Measurements from ENCODE around the gene DUSP22.

The DUSP22 gene

DNA sequence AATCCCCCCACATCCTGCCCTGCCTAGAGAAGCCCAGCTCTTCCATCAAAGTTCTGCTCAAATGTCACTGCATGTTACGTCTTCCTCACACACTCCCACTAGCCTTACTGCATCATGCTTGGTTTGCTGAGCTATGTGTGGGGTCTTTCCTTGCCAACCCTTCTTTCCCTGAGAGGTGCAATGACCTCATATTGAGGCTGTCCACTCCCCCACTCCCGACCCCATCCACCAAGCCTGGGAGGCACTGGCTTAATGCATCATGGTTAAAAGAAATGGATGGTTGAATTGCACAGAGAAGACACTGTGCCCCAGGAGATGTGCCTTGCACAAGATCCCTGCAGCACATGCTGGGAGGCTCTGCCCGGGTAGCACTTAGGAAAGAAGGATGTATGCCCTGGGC lies 91.6 kb downstream of the DUSP22 start:
- H3K4me1 ChIP-seq (ENCODE audit: control insufficient read depth, low read length), result no peaks in the 10 kb centered on the region
- no peak overlapping the region for H3K27ac ChIP-seq (ENCODE audit: low read depth, low read length)
- H3K4me3 ChIP-seq (ENCODE audit: low read length), result no peak overlapping the region
- no peaks in the 10 kb centered on the region for H4K20me1 ChIP-seq (ENCODE audit: control insufficient read depth, insufficient read depth, low read depth, low read length)
- no peaks in the 10 kb centered on the region for H3K79me2 ChIP-seq (ENCODE audit: control insufficient read depth, low read length)
- no peaks in the 10 kb centered on the region for H3K9me2 ChIP-seq (replicated peaks; ENCODE audit: control insufficient read depth, low read length)
- TF ChIP-seq, protein P1, sequence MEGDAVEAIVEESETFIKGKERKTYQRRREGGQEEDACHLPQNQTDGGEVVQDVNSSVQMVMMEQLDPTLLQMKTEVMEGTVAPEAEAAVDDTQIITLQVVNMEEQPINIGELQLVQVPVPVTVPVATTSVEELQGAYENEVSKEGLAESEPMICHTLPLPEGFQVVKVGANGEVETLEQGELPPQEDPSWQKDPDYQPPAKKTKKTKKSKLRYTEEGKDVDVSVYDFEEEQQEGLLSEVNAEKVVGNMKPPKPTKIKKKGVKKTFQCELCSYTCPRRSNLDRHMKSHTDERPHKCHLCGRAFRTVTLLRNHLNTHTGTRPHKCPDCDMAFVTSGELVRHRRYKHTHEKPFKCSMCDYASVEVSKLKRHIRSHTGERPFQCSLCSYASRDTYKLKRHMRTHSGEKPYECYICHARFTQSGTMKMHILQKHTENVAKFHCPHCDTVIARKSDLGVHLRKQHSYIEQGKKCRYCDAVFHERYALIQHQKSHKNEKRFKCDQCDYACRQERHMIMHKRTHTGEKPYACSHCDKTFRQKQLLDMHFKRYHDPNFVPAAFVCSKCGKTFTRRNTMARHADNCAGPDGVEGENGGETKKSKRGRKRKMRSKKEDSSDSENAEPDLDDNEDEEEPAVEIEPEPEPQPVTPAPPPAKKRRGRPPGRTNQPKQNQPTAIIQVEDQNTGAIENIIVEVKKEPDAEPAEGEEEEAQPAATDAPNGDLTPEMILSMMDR (IDR thresholded peaks at IDR 0.05; ENCODE audit: low read depth, low read length, poor library complexity, severe bottlenecking), result no peak
- TF ChIP-seq EZH2phosphoT487 (IDR thresholded peaks at IDR 0.05; ENCODE audit: borderline replicate concordance, low read length), result no peak
- H3K27me3 ChIP-seq (ENCODE audit: control insufficient read depth, low read length), result peaks cover 13% of the 10 kb centered on the region
- H3K36me3 ChIP-seq (ENCODE audit: control insufficient read depth, low read length), result no peaks in the 10 kb centered on the region
- H3F3A ChIP-seq (ENCODE audit: control insufficient read depth, insufficient read depth), result no peaks in the 10 kb centered on the region
- no peak overlapping the region for H3K4me2 ChIP-seq (ENCODE audit: low read length)
- no peaks in the 10 kb centered on the region; the same call in 1 of the 2 replicates for H3K9me3 ChIP-seq (ENCODE audit: control insufficient read depth, insufficient read depth, low read length)

DNA sequence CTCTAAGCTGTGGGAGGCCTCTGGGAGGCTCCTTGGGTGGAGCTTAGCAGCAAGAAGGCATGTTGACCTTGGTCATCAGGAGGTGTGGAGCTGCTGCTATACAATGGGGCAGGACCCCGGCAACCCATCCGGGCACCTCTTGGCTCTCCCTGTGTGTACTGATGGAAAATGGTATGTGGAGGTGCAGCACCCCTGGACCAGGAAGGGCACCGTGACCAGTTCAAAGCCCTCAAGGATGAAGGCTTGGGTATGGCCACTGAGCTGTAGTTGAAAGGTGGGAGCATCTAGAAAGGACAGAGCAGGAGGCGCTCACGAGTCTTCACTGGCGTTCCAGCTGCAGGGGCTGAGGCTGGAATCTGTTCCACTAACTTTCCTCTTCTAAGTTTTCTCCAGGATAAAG lies 92.6 kb downstream of the DUSP22 start:
- no peaks in the 10 kb centered on the region for H3K36me3 ChIP-seq (ENCODE audit: control insufficient read depth, low read length)
- TF ChIP-seq, protein P1 (IDR thresholded peaks at IDR 0.05; ENCODE audit: low read depth, low read length, poor library complexity, severe bottlenecking), result no peak
- no peak for TF ChIP-seq EZH2phosphoT487 (IDR thresholded peaks at IDR 0.05; ENCODE audit: borderline replicate concordance, low read length)

DNA sequence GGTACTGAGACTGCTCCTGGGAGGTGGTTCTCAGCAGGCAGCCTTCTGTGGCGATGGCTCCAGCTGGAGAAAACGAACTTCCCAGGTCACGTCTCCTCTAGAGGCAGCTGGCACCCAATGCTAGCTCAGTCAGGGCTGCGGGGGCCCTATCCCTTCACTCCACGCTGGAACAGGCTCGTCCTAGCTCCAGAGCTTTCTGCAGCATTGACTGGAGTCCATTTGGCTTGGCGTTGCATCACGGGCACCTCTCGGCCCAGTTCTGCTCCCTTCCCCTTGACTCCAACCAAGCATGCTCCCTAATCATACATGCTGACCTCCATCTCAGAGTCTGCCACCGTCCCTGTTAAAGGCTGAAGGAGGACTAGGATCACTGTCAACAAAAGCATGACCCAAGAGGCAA lies 93.3 kb downstream of the DUSP22 start:
- Histone ChIP-seq H3K36me3 (ENCODE audit: control insufficient read depth, low read length) (no peaks in the 10 kb centered on the region), H3K79me2 (ENCODE audit: control insufficient read depth, low read length) (no peaks in the 10 kb centered on the region), H3F3A (ENCODE audit: control insufficient read depth, insufficient read depth) (no peaks in the 10 kb centered on the region), H3K9me3 (ENCODE audit: control insufficient read depth, insufficient read depth, low read length) (no peaks in the 10 kb centered on the region; the same call in 1 of the 2 replicates), H4K20me1 (ENCODE audit: control insufficient read depth, insufficient read depth, low read depth, low read length) (no peaks in the 10 kb centered on the region), H3K27me3 (ENCODE audit: control insufficient read depth, low read length) (peaks cover 31% of the 10 kb centered on the region), H3K4me3 (ENCODE audit: low read length) (no peak overlapping the region), H3K9me2 (replicated peaks; ENCODE audit: control insufficient read depth, low read length) (no peaks in the 10 kb centered on the region), H3K4me1 (ENCODE audit: control insufficient read depth, low read length) (no peaks in the 10 kb centered on the region), H3K27ac (ENCODE audit: low read depth, low read length) (no peak overlapping the region), H3K4me2 (ENCODE audit: low read length) (no peak overlapping the region)
- TF ChIP-seq EZH2phosphoT487 (IDR thresholded peaks at IDR 0.05; ENCODE audit: borderline replicate concordance, low read length), result no peak
- TF ChIP-seq, protein P1 (IDR thresholded peaks at IDR 0.05; ENCODE audit: low read depth, low read length, poor library complexity, severe bottlenecking), result no peak

More for the DNA sequence above, 92.6 kb downstream of the DUSP22 start:
- Histone ChIP-seq H3K27me3 (ENCODE audit: control insufficient read depth, low read length) (peaks cover 24% of the 10 kb centered on the region), H3K79me2 (ENCODE audit: control insufficient read depth, low read length) (no peaks in the 10 kb centered on the region), H3K9me3 (ENCODE audit: control insufficient read depth, insufficient read depth, low read length) (no peaks in the 10 kb centered on the region; the same call in 1 of the 2 replicates), H4K20me1 (ENCODE audit: control insufficient read depth, insufficient read depth, low read depth, low read length) (no peaks in the 10 kb centered on the region), H3K27ac (ENCODE audit: low read depth, low read length) (no peak overlapping the region), H3K9me2 (replicated peaks; ENCODE audit: control insufficient read depth, low read length) (no peaks in the 10 kb centered on the region), H3K4me2 (ENCODE audit: low read length) (no peak overlapping the region), H3F3A (ENCODE audit: control insufficient read depth, insufficient read depth) (no peaks in the 10 kb centered on the region), H3K4me1 (ENCODE audit: control insufficient read depth, low read length) (no peaks in the 10 kb centered on the region), H3K4me3 (ENCODE audit: low read length) (no peak overlapping the region)
